Vagina (tissue), 2 donors: Measurements from ENCODE around the gene SPINT1.

ENCODE experiments used
- POLR2AphosphoS5 ChIP-seq, 2 donors: sonication (generic); formaldehyde crosslinking; IDR thresholded peaks; one replicate each; pipeline ENCODE4 v1.9.0; 2017; ENCODE audit warnings: antibody characterized with exemption in 2 of 2, mild to moderate bottlenecking in 2 of 2, low read depth in 1 of 2; ENCODE audit not compliant: insufficient read depth in 1 of 2
- TF ChIP-seq, protein P1 (sequence below), 3 experiments: fragments of 450-650 bp in 2 of 3; fragments of 200-600 bp in 1 of 3; sonication (generic) in 1 of 3; IDR thresholded peaks; one replicate each; pipeline ENCODE4 v1.5.1; 2017 to 2019; ENCODE audit warnings: antibody characterized with exemption in 3 of 3, mild to moderate bottlenecking in 2 of 3, moderate library complexity in 2 of 3

DNA sequence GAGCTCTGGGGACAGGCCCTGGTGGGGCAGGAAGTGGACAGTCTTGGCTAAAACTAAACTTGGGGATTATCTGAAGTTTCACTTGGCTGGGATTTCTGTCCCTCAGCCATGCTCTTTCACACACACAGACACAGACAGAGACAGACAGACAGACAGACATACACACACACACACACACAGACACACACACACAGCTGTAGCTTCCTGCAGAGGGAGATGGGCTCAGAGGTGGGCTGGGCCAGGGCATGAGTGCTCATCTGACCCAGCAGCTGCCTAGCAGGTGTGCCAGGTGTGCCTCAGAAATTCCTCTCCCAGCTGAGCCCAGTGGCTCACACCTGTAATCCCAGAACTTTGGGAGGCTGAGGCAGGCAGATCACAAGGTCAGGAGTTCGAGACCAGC is 26.9 kb downstream of the SPINT1 start:
- TF ChIP-seq, protein P1, sequence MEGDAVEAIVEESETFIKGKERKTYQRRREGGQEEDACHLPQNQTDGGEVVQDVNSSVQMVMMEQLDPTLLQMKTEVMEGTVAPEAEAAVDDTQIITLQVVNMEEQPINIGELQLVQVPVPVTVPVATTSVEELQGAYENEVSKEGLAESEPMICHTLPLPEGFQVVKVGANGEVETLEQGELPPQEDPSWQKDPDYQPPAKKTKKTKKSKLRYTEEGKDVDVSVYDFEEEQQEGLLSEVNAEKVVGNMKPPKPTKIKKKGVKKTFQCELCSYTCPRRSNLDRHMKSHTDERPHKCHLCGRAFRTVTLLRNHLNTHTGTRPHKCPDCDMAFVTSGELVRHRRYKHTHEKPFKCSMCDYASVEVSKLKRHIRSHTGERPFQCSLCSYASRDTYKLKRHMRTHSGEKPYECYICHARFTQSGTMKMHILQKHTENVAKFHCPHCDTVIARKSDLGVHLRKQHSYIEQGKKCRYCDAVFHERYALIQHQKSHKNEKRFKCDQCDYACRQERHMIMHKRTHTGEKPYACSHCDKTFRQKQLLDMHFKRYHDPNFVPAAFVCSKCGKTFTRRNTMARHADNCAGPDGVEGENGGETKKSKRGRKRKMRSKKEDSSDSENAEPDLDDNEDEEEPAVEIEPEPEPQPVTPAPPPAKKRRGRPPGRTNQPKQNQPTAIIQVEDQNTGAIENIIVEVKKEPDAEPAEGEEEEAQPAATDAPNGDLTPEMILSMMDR (IDR thresholded peaks at IDR 0.05): no peak
- TF ChIP-seq POLR2AphosphoS5 (IDR thresholded peaks at IDR 0.05; ENCODE audit: insufficient read depth in 1 of 2, low read depth in 1 of 2): no peak
